SJSA1 (cell line): ENCODE measurements around the gene SAMD10. TPM values are rescaled to one million over a fixed set of nuclear protein-coding genes. Genes with fewer than 3 reads are reported as not detected.

ENCODE experiments used
- DNase-seq, 2 experiments: peaks; one replicate each; pipeline ENCODE4 v3.0.0-alpha.2; 2015 to 2020; ENCODE audit warnings: low spot score in 2 of 2, low read depth in 1 of 2
- H3K27ac ChIP-seq: fragments of 250-450 bp; sonication (Bioruptor Pico); 2 replicates; pipeline ENCODE4 v1.5.1; 2020; ENCODE audit warnings: mild to moderate bottlenecking, moderate library complexity
- H3K27me3 ChIP-seq: fragments of 250-450 bp; sonication (Bioruptor Pico); replicated peaks from 2 replicates; pipeline ENCODE4 v1.5.1; 2020; ENCODE audit warnings: mild to moderate bottlenecking, moderate library complexity
- H3K36me3 ChIP-seq: fragments of 250-450 bp; sonication (Bioruptor Pico); 2 replicates; pipeline ENCODE4 v1.5.1; 2020; ENCODE audit warnings: mild to moderate bottlenecking
- H3K4me1 ChIP-seq: fragments of 250-450 bp; sonication (Bioruptor Pico); replicated peaks from 2 replicates; pipeline ENCODE4 v1.6.1; 2021; ENCODE audit warnings: mild to moderate bottlenecking
- H3K4me3 ChIP-seq: fragments of 250-450 bp; sonication (Bioruptor Pico); 2 replicates; pipeline ENCODE4 v1.5.1; 2020; ENCODE audit warnings: mild to moderate bottlenecking
- H3K9me3 ChIP-seq: fragments of 250-450 bp; sonication (Bioruptor Pico); replicated peaks from 2 replicates; pipeline ENCODE4 v1.5.1; 2020; ENCODE audit warnings: mild to moderate bottlenecking
- total RNA-seq: library from RNA; depleted of rRNA; stranded (reverse); fragments of >200 nt; shearing (Covaris generic); gene quantifications from 2 replicates; pipeline ENCODE4 v1.2.3, GENCODE V29; 2014

Gene SAMD10
- total RNA-seq, 1 experiment from 2014 or later = 0.47 TPM

- DNase-seq = peak in 1 of 2 experiments; percentile 75
- Histone ChIP-seq H3K27me3 (no peaks in the 10 kb centered on the region), H3K9me3 (0 out of 2 replicates have a peak, but pooled peaks cover 2% of the 10 kb centered on the region), H3K36me3 (peaks cover 36% of the 10 kb centered on the region), H3K4me1 (peaks cover 30% of the 10 kb centered on the region), H3K4me3 (peak within 1 kb of the TSS; percentile 75), H3K27ac (no peak within 1 kb of the TSS)
Observed at GRCh38 chr20:63969838-63970713, 9.4 kb downstream of the SAMD10 start, which contains the start of gene ZNF512B. TSS of gene ZNF512B (minus strand) at chr20:63969930. CDS start at chr20:63967950, 1,980 bp downstream.

- 0 out of 2 replicates have a peak, but pooled peaks cover 2% of the 10 kb centered on the region for H3K9me3 ChIP-seq
- H3K27ac ChIP-seq = no peak overlapping the region
- peaks cover 41% of the 10 kb centered on the region for H3K36me3 ChIP-seq
- H3K4me1 ChIP-seq = peaks cover 21% of the 10 kb centered on the region
- H3K27me3 ChIP-seq = no peaks in the 10 kb centered on the region
- DNase-seq = peak in 1 of 2 experiments; percentile 47
- H3K4me3 ChIP-seq = peak overlapping the region; percentile 75
Observed at GRCh38 chr20:63968928-63969760, 10.3 kb downstream of the SAMD10 start.

GRCh38 chr20:63968136-63968927, 11.1 kb downstream of the SAMD10 start:
- peaks cover 49% of the 10 kb centered on the region for H3K36me3 ChIP-seq

GRCh38 chr20:63967330-63968135, 11.9 kb downstream of the SAMD10 start:
- H3K36me3 ChIP-seq = peaks cover 57% of the 10 kb centered on the region
- DNase-seq = no peak
- H3K9me3 ChIP-seq = 0 out of 2 replicates have a peak, but pooled peaks cover 2% of the 10 kb centered on the region
- H3K4me3 ChIP-seq = no peak overlapping the region
- H3K4me1 ChIP-seq = peaks cover 14% of the 10 kb centered on the region
- H3K27ac ChIP-seq = no peak overlapping the region
- no peaks in the 10 kb centered on the region for H3K27me3 ChIP-seq

More at GRCh38 chr20:63968136-63968927, 11.1 kb downstream of the SAMD10 start:
- Histone ChIP-seq H3K4me1 (peaks cover 14% of the 10 kb centered on the region), H3K9me3 (0 out of 2 replicates have a peak, but pooled peaks cover 2% of the 10 kb centered on the region), H3K27ac (no peak overlapping the region), H3K27me3 (no peaks in the 10 kb centered on the region), H3K4me3 (peak overlapping the region; percentile 75)
- DNase-seq = no peak

- no peak for DNase-seq
- Histone ChIP-seq H3K36me3 (peaks cover 63% of the 10 kb centered on the region), H3K27ac (no peak overlapping the region), H3K4me1 (peaks cover 14% of the 10 kb centered on the region), H3K27me3 (no peaks in the 10 kb centered on the region), H3K4me3 (no peak overlapping the region), H3K9me3 (0 out of 2 replicates have a peak, but pooled peaks cover 2% of the 10 kb centered on the region)
Observed at GRCh38 chr20:63966944-63967322, 12.5 kb downstream of the SAMD10 start.

- 0 out of 2 replicates have a peak, but pooled peaks cover 2% of the 10 kb centered on the region for H3K9me3 ChIP-seq
- H3K27ac ChIP-seq = no peak overlapping the region
- no peaks in the 10 kb centered on the region for H3K27me3 ChIP-seq
- DNase-seq = no peak
- peaks cover 14% of the 10 kb centered on the region for H3K4me1 ChIP-seq
- H3K36me3 ChIP-seq = peaks cover 69% of the 10 kb centered on the region
- no peak overlapping the region for H3K4me3 ChIP-seq
Observed at GRCh38 chr20:63966172-63966943, 13.1 kb downstream of the SAMD10 start.

- peaks cover 74% of the 10 kb centered on the region for H3K36me3 ChIP-seq
- H3K27ac ChIP-seq = no peak overlapping the region
Observed at GRCh38 chr20:63964412-63964811, 15.0 kb downstream of the SAMD10 start.

GRCh38 chr20:63963784-63964301, 15.6 kb downstream of the SAMD10 start:
- peaks cover 75% of the 10 kb centered on the region for H3K36me3 ChIP-seq

More at GRCh38 chr20:63964412-63964811, 15.0 kb downstream of the SAMD10 start:
- Histone ChIP-seq H3K27me3 (no peaks in the 10 kb centered on the region), H3K4me3 (no peak overlapping the region), H3K4me1 (peaks cover 9% of the 10 kb centered on the region), H3K9me3 (no peaks in the 10 kb centered on the region)
- DNase-seq = no peak

GRCh38 chr20:63963348-63963741, 16.1 kb downstream of the SAMD10 start:
- Histone ChIP-seq H3K9me3 (no peaks in the 10 kb centered on the region), H3K27ac (no peak overlapping the region), H3K27me3 (no peaks in the 10 kb centered on the region), H3K4me3 (no peak overlapping the region), H3K36me3 (peaks cover 71% of the 10 kb centered on the region), H3K4me1 (no peaks in the 10 kb centered on the region)
- DNase-seq = no peak

More at GRCh38 chr20:63963784-63964301, 15.6 kb downstream of the SAMD10 start:
- H3K9me3 ChIP-seq = no peaks in the 10 kb centered on the region
- peaks cover 5% of the 10 kb centered on the region for H3K4me1 ChIP-seq
- H3K4me3 ChIP-seq = no peak overlapping the region
- no peaks in the 10 kb centered on the region for H3K27me3 ChIP-seq
- H3K27ac ChIP-seq = no peak overlapping the region
- no peak for DNase-seq

GRCh38 chr20:63962426-63963347, 16.8 kb downstream of the SAMD10 start:
- H3K9me3 ChIP-seq = no peaks in the 10 kb centered on the region
- peaks cover 64% of the 10 kb centered on the region for H3K36me3 ChIP-seq
- H3K4me3 ChIP-seq = no peak overlapping the region
- no peak for DNase-seq
- H3K27ac ChIP-seq = no peak overlapping the region
- no peaks in the 10 kb centered on the region for H3K4me1 ChIP-seq
- no peaks in the 10 kb centered on the region for H3K27me3 ChIP-seq
